A673 (cell line): ENCODE measurements around the gene KIF5A. TPM values are rescaled to one million over a fixed set of nuclear protein-coding genes. Genes with fewer than 3 reads are reported as not detected.
A peak's percentile ranks its signal among the peaks of the same experiment; 100 is the strongest.

Experiments
- BruUV-seq: library from RNA; stranded (reverse); fragments of 400-500 nt; replicated peaks from 2 replicates; lab custom pipeline; 2021; lab: Mats Ljungman, UMichigan
- CTCF ChIA-PET: fragments of 300-600 bp; sonication (Branson Sonifier 250); formaldehyde crosslinking; loops from one replicate; lab custom pipeline; 2022; ENCODE audit warnings: antibody characterized with exemption; lab: Charles Lee
- POLR2A ChIA-PET: fragments of 300-600 bp; sonication (Branson Sonifier 250); formaldehyde crosslinking; loops from one replicate; lab custom pipeline; 2022; ENCODE audit warnings: antibody characterized with exemption; ENCODE audit not compliant: low non-redundant PET; lab: Charles Lee
- DNase-seq: peaks from one replicate; pipeline ENCODE4 v3.0.0-alpha.2; 2015; ENCODE audit warnings: low spot score
- H3K27ac ChIP-seq: fragments of 200-600 bp; sonication (generic); 2 replicates; pipeline ENCODE4 v1.5.1; 2016; ENCODE audit warnings: mixed run types, low read depth, mild to moderate bottlenecking, mixed read lengths, antibody characterized with exemption, low read length; ENCODE audit not compliant: poor library complexity, severe bottlenecking
- H3K27me3 ChIP-seq: fragments of 200-600 bp; sonication (generic); replicated peaks from 2 replicates; pipeline ENCODE4 v1.6.1; 2017; ENCODE audit warnings: mixed run types, low read depth, mild to moderate bottlenecking, mixed read lengths, antibody characterized with exemption, low read length; ENCODE audit not compliant: insufficient read depth, poor library complexity
- H3K36me3 ChIP-seq: fragments of 200-600 bp; sonication (generic); 2 replicates; pipeline ENCODE4 v1.6.1; 2016; ENCODE audit warnings: mixed run types, mild to moderate bottlenecking, mixed read lengths, antibody characterized with exemption, low read length; ENCODE audit not compliant: insufficient read depth, poor library complexity, severe bottlenecking
- H3K4me1 ChIP-seq: fragments of 200-600 bp; sonication (generic); 2 replicates; pipeline ENCODE4 v1.6.1; 2017; ENCODE audit warnings: mixed run types, mild to moderate bottlenecking, mixed read lengths, antibody characterized with exemption, low read length; ENCODE audit not compliant: insufficient read depth, poor library complexity, severe bottlenecking
- H3K4me3 ChIP-seq: fragments of 200-600 bp; sonication (generic); 2 replicates; pipeline ENCODE4 v1.5.1; 2016; ENCODE audit warnings: low read depth, mixed run types, mild to moderate bottlenecking, mixed read lengths, low read length; ENCODE audit not compliant: poor library complexity, severe bottlenecking
- H3K9me3 ChIP-seq: fragments of 200-600 bp; sonication (generic); 2 replicates; pipeline ENCODE4 v1.6.1; 2016; ENCODE audit warnings: mixed run types, low read depth, mild to moderate bottlenecking, mixed read lengths, antibody characterized with exemption, low read length; ENCODE audit not compliant: poor library complexity, severe bottlenecking
- EZH2 ChIP-seq: fragments of 200-600 bp; sonication (generic); IDR thresholded peaks from 2 replicates; pipeline ENCODE4 v1.6.1; 2017; ENCODE audit warnings: borderline replicate concordance, low read depth, mild to moderate bottlenecking, mixed read lengths, antibody characterized with exemption, low read length; ENCODE audit not compliant: poor library complexity, severe bottlenecking
- intact Hi-C: fragments of 100-400 bp; cut with micrococcal nuclease; formaldehyde crosslinking; loops from one replicate; pipeline ENCODE4 v1.10.0; 2022; ENCODE audit not compliant: unreplicated experiment
- total RNA-seq: library from RNA; stranded (reverse); gene quantifications from 2 replicates; pipeline ENCODE4 v1.2.3, GENCODE V29; 2021
- TF ChIP-seq, protein P1 (sequence below): fragments of 300-800, 200-600 bp; sonication (generic); conservative IDR thresholded peaks from 2 replicates; pipeline ENCODE4 v1.5.1; 2017; ENCODE audit warnings: low read depth, mild to moderate bottlenecking, antibody characterized with exemption, low read length, moderate library complexity, mixed read lengths

KIF5A gene
- total RNA-seq, 1 experiment from 2014 or later = 2.1 TPM

DNA sequence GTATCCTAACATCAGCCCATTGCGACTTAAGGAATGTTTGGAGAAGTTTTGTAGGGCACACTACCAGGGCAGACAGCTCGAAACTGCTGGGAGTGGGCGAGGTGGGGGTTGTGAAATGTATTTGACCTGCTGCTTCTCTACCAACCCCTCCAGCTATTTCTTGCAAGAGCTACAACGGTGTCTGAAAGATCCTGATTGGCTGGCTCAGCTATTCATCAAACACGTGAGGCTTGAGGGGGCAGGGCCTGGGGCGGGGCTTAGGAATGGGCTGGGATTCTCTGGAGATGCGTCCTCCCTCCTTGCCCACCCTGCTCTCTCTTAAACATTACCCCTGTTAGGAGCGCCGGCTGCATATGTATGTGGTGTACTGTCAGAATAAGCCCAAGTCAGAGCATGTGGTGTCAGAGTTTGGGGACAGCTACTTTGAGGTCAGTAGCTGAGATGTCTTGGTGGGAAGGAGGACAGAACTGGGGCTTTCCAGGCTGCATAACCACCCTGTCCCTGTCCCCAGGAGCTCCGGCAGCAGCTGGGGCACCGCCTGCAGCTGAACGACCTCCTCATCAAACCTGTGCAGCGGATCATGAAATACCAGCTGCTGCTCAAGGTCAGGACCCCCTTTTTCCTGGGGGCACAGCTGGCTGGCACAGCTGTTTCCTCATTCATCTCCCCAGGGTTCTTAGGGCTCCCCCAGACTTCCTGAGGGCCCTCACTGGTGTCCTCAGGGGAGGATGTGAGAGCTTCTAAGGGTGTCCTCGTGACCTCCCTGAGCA lies 64.5 kb downstream of the KIF5A start:
- CTCF ChIA-PET = no interaction called here
- no peak overlapping the region for H3K27ac ChIP-seq
- intact Hi-C loops = no loop called here
- no peaks in the 10 kb centered on the region for H3K9me3 ChIP-seq
- peaks cover 25% of the 10 kb centered on the region for H3K4me1 ChIP-seq
- H3K4me3 ChIP-seq = no peak overlapping the region
- no TSS peak for BruUV-seq
- peaks cover 10% of the 10 kb centered on the region for H3K36me3 ChIP-seq
- POLR2A ChIA-PET = no interaction called here
- H3K27me3 ChIP-seq = no peaks in the 10 kb centered on the region
- DNase-seq = peak; percentile 69
- TF ChIP-seq, protein P1, sequence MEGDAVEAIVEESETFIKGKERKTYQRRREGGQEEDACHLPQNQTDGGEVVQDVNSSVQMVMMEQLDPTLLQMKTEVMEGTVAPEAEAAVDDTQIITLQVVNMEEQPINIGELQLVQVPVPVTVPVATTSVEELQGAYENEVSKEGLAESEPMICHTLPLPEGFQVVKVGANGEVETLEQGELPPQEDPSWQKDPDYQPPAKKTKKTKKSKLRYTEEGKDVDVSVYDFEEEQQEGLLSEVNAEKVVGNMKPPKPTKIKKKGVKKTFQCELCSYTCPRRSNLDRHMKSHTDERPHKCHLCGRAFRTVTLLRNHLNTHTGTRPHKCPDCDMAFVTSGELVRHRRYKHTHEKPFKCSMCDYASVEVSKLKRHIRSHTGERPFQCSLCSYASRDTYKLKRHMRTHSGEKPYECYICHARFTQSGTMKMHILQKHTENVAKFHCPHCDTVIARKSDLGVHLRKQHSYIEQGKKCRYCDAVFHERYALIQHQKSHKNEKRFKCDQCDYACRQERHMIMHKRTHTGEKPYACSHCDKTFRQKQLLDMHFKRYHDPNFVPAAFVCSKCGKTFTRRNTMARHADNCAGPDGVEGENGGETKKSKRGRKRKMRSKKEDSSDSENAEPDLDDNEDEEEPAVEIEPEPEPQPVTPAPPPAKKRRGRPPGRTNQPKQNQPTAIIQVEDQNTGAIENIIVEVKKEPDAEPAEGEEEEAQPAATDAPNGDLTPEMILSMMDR = no peak
- TF ChIP-seq EZH2 = no peak

DNA sequence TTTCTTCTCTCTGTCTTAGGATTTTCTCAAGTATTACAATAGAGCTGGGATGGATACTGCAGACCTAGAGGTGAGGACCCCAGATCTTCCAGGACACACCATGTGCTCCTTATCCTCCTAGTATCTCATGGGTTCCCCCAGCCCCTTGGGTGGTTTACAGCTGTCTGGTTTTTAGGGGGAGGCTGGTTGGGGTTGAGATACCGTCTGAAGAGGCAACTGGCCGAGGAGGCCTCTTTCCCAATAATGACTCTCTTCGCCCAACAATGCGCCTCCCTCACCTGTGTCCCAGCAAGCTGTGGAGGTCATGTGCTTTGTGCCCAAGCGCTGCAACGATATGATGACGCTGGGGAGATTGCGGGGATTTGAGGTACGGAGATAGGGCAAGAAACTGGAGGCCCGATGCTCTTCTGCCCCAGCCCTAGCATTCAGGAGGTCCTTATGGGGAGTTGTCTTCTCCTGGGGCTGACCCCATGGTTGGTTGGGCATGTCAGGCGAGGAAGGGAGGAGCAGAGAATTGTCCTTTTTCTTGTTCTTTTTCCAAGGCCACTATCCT lies 65.2 kb downstream of the KIF5A start:
- DNase-seq = no peak
- Histone ChIP-seq H3K4me3 (no peak overlapping the region), H3K27me3 (no peaks in the 10 kb centered on the region), H3K36me3 (peaks cover 10% of the 10 kb centered on the region), H3K9me3 (no peaks in the 10 kb centered on the region), H3K27ac (no peak overlapping the region), H3K4me1 (peaks cover 25% of the 10 kb centered on the region)
- CTCF ChIA-PET = no interaction called here
- POLR2A ChIA-PET = no interaction called here
- intact Hi-C loops = no loop called here
- BruUV-seq = no TSS peak
- no peak for TF ChIP-seq EZH2

DNA sequence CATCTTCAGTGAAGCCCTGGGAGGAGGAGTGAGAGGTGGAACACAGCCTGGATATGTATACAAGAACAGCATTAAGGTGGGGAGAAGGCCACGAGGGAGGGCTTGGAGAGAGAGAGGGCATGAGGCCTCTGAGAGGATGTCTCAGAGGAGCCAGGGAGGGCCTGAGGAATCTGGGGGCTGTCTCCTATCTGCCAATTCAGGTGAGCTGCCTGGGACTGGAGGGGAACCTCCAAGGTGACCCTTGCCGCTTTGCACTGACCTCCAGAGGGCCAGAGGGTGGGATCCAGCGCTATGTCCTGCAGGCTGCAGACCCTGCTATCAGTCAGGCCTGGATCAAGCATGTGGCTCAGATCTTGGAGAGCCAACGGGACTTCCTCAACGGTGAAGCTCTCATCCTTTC lies 65.8 kb downstream of the KIF5A start:
- no peak overlapping the region for H3K4me3 ChIP-seq
- no peak overlapping the region for H3K27ac ChIP-seq
- CTCF ChIA-PET = interaction anchor here (0.9 to 1.1 kb wide), 2 partner anchors 17 to 157 kb away, joined by 3 to 6 read pairs; partner anchors contain the start of gene B4GALNT1
- no TSS peak for BruUV-seq
- no peak for DNase-seq
- intact Hi-C loops = no loop called here
- peaks cover 4% of the 10 kb centered on the region for H3K27me3 ChIP-seq
- H3K9me3 ChIP-seq = no peaks in the 10 kb centered on the region
- H3K4me1 ChIP-seq = peaks cover 23% of the 10 kb centered on the region
- POLR2A ChIA-PET = interaction anchor here (0.6 kb wide), 1 partner anchor 8 kb away, joined by 3 read pairs; no protein-coding TSS in a partner anchor
- H3K36me3 ChIP-seq = peaks cover 10% of the 10 kb centered on the region
- TF ChIP-seq, protein P1 = no peak
- no peak for TF ChIP-seq EZH2
